ENCODE results near the gene ANKS1A. TPM values are rescaled to one million over a fixed set of nuclear protein-coding genes. Genes with fewer than 3 reads are reported as not detected.

ANKS1A gene
- total RNA-seq, 3 donors from 2014 or later, result 30.0 to 62.4 (median 33.3) TPM

DNA sequence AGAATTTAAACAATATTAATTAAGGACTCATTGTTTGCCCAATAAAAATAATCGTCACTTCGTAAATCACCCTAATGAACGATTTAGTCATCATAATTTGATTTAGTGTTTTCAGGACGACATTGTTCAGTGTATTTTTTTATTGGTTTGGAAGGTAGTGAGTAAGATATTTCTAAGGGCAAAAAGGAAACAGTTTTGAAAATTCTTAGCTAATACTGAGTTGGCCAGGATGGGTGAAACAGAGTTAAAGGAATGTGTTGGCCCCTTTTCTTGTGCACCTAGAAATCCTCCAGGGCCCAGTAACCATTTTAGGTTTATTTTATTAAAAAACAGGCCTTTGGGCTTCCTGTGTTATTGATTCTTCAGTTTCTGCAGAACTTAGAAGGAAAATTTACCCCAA is 25.3 kb downstream of the ANKS1A start:
- H3K9me3 ChIP-seq, result no peaks in the 10 kb centered on the region
- ATAC-seq (no peak), DNase-seq (no peak)
- intact Hi-C loops (cut with DNase I, micrococcal nuclease), result no loop called here
- H3K36me3 ChIP-seq (ENCODE audit: low read depth), result no peaks in the 10 kb centered on the region
- no peak overlapping the region for H3K4me3 ChIP-seq
- TF ChIP-seq, protein P1, sequence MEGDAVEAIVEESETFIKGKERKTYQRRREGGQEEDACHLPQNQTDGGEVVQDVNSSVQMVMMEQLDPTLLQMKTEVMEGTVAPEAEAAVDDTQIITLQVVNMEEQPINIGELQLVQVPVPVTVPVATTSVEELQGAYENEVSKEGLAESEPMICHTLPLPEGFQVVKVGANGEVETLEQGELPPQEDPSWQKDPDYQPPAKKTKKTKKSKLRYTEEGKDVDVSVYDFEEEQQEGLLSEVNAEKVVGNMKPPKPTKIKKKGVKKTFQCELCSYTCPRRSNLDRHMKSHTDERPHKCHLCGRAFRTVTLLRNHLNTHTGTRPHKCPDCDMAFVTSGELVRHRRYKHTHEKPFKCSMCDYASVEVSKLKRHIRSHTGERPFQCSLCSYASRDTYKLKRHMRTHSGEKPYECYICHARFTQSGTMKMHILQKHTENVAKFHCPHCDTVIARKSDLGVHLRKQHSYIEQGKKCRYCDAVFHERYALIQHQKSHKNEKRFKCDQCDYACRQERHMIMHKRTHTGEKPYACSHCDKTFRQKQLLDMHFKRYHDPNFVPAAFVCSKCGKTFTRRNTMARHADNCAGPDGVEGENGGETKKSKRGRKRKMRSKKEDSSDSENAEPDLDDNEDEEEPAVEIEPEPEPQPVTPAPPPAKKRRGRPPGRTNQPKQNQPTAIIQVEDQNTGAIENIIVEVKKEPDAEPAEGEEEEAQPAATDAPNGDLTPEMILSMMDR (IDR thresholded peaks at IDR 0.05), result no peak
- peaks cover 3% of the 10 kb centered on the region for H3K4me1 ChIP-seq (ENCODE audit: low read depth)

DNA sequence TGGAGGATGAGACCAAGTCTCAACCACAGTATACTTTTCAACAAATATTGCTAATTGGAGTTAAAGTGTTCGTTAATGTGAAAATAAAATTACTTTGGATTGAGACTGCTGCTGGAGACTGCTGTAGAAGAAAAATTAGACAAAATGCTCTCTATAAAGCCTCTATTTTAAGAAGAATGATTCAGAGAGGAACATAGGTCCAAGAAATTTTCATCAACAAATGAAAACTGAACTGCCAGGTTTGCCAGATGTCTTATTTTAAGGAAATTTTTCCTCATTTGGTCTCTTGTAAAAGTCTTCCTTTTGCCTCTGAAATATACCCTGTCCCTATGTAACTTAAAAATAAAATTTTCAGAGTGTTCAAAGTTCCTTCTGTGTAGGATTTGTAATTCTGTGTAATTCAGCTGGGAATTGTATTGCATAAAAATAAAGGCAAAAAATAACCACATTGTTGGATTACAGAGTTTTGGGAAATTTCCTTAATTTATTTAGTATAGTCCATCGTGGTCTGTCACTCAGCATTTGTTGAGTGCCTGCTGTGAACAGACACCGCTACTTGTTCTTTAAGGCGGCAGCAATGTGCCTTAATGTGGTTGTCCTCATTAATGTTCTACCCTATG is 27.4 kb downstream of the ANKS1A start:
- DNase-seq, result no peak
- ATAC-seq, result no peak
- Histone ChIP-seq H3K36me3 (ENCODE audit: low read depth) (no peaks in the 10 kb centered on the region), H3K4me3 (no peak overlapping the region), H3K4me1 (ENCODE audit: low read depth) (peaks cover 3% of the 10 kb centered on the region), H3K9me3 (no peaks in the 10 kb centered on the region)
- TF ChIP-seq, protein P1 (IDR thresholded peaks at IDR 0.05), result no peak
- intact Hi-C loops (cut with DNase I, micrococcal nuclease), result no loop called here

DNA sequence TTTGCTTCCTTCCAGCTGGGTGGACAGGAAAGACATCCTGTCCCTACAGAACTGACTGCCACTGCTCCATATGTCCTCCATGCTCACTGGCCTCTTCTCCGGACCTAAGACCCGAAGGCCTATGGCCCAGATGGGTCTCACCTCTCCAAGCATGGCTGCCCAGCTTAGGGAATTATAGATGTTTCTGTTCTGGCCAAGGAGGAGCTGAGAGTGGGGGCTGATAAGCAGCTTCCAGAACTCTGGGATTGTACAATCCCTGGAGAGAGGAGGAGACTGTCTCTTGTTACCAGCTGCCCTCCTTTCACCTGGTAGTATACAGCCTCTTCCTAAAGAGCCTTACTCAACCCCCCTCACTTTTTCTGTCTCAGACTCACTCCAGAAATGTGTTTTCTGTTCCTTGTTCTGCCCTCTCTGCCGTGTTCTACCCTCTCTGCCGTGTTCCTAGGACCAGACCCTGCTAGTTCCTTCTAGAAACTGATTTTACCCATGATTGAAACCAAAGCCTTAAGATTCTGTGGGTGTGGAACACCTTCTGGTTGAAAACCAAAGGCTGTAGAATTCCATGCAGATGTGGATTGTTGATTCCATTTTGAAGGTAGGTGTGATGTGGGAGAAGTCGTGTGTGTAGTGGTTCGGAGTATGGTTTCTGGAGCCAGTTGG is 28.7 kb downstream of the ANKS1A start:
- no peak overlapping the region for H3K4me3 ChIP-seq
- DNase-seq (no peak), ATAC-seq (no peak)
- no peaks in the 10 kb centered on the region for H3K36me3 ChIP-seq (ENCODE audit: low read depth)
- intact Hi-C loops (cut with DNase I, micrococcal nuclease), result no loop called here
- TF ChIP-seq, protein P1 (IDR thresholded peaks at IDR 0.05), result no peak
- no peaks in the 10 kb centered on the region for H3K4me1 ChIP-seq (ENCODE audit: low read depth)
- H3K9me3 ChIP-seq, result no peaks in the 10 kb centered on the region

DNA sequence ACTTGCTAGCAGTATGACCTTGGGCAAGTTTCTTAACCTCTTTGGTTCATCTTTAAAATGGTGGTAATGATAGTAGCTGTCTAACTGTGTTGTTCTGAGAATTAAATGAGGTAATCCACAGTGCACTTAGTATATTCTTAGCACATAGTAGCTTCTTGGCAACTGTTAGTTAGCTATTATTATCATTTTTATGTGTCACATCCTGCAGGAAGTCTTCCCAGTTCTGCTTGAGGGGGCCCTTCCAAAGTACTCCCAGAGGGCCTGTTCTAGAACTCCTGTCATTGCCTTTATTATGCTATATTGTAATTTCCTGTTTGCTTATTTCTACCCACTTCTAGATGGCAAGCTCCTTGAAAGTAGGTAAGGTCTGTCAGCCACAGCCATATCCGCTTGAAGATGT is 30.6 kb downstream of the ANKS1A start:
- no peak for ATAC-seq

DNA sequence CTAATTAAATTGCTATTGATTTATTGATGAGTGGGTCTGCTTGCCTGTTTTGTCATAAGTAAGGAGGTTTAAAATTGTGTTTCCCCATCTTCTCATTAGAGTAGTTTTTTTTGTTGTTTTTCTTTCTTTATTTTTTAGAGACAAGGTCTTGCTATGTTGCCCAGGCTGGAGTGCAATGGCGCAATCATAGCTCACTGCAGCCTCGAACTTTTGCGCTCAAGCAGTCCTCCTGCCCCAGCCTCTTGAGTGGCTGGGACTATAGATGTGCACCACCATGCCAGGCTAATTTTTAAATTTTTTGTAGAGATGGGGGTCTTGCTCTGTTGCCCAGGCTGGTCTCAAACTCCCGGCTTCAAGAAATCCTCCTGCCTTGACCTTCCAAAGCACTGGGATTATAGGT is 31.0 kb downstream of the ANKS1A start:
- H3K9me3 ChIP-seq, result no peaks in the 10 kb centered on the region
- H3K4me1 ChIP-seq (ENCODE audit: low read depth), result no peaks in the 10 kb centered on the region
- TF ChIP-seq, protein P1 (IDR thresholded peaks at IDR 0.05), result no peak
- H3K4me3 ChIP-seq, result no peak overlapping the region
- intact Hi-C loops (cut with DNase I, micrococcal nuclease), result no loop called here
- ATAC-seq, result no peak
- DNase-seq, result no peak
- no peaks in the 10 kb centered on the region for H3K36me3 ChIP-seq (ENCODE audit: low read depth)

More for the DNA sequence above, 30.6 kb downstream of the ANKS1A start:
- intact Hi-C loops (cut with DNase I, micrococcal nuclease), result no loop called here
- DNase-seq, result no peak
- no peak overlapping the region for H3K4me3 ChIP-seq
- no peaks in the 10 kb centered on the region for H3K4me1 ChIP-seq (ENCODE audit: low read depth)
- TF ChIP-seq, protein P1 (IDR thresholded peaks at IDR 0.05), result no peak
- H3K36me3 ChIP-seq (ENCODE audit: low read depth), result no peaks in the 10 kb centered on the region
- H3K9me3 ChIP-seq, result no peaks in the 10 kb centered on the region

All from mucosa of descending colon (tissue), 3 donors.